Mucosa of gallbladder (tissue), 1 donor: ENCODE measurements around the gene LRP1-AS. TPM values are rescaled to one million over a fixed set of nuclear protein-coding genes. Genes with fewer than 3 reads are reported as not detected.

ENCODE experiments used
- DNase-seq: peaks from one replicate; pipeline ENCODE4 v3.0.0-alpha.2; 2020; ENCODE audit warnings: low spot score
- total RNA-seq: library from RNA; stranded (reverse); gene quantifications from one replicate; pipeline ENCODE4 v1.2.1, GENCODE V29; 2021
- donor health status: DM: no; HTN: no; CAD: no.

The LRP1-AS gene
- total RNA-seq, 1 donor from 2014 or later, result not detected

- DNase-seq, result no peak
These were observed 13.3 kb upstream of the LRP1-AS start for GRCh38 chr12:57160741-57161140.

GRCh38 chr12:57160040-57160439 lies 12.6 kb upstream of the LRP1-AS start:
- DNase-seq, result no peak

GRCh38 chr12:57159311-57159710 lies 11.9 kb upstream of the LRP1-AS start:
- no peak for DNase-seq

- no peak for DNase-seq
These were observed 11.2 kb upstream of the LRP1-AS start for GRCh38 chr12:57158665-57159064.

- DNase-seq, result no peak
These were observed 10.8 kb upstream of the LRP1-AS start for GRCh38 chr12:57158186-57158585.

- DNase-seq, result no peak
These were observed 10.3 kb upstream of the LRP1-AS start for GRCh38 chr12:57157588-57158173.

GRCh38 chr12:57156701-57157403 lies 9.4 kb upstream of the LRP1-AS start:
- no peak for DNase-seq

GRCh38 chr12:57154804-57155434 lies 7.5 kb upstream of the LRP1-AS start:
- DNase-seq, result no peak

GRCh38 chr12:57154076-57154475 lies 6.7 kb upstream of the LRP1-AS start:
- DNase-seq, result no peak

GRCh38 chr12:57153415-57153997 lies 6.1 kb upstream of the LRP1-AS start:
- no peak for DNase-seq

GRCh38 chr12:57152639-57153038 lies 5.2 kb upstream of the LRP1-AS start:
- DNase-seq, result peak; percentile 77

- DNase-seq, result peak; percentile 43
These were observed 4.6 kb upstream of the LRP1-AS start for GRCh38 chr12:57151741-57152630.

GRCh38 chr12:57150400-57151000 lies 3.1 kb upstream of the LRP1-AS start:
- no peak for DNase-seq

GRCh38 chr12:57149245-57149900 lies 2.0 kb upstream of the LRP1-AS start:
- DNase-seq, result peak; percentile 55

GRCh38 chr12:57148469-57149244 lies 1.2 kb upstream of the LRP1-AS start:
- DNase-seq, result peak; percentile 59

- no peak for DNase-seq
These were observed 1.3 kb downstream of the LRP1-AS start for GRCh38 chr12:57146092-57146491.

- no peak for DNase-seq
These were observed 1.9 kb downstream of the LRP1-AS start for GRCh38 chr12:57145460-57146059.

GRCh38 chr12:57143454-57143853 lies 4.0 kb downstream of the LRP1-AS start:
- no peak for DNase-seq

- DNase-seq, result no peak
These were observed 4.7 kb downstream of the LRP1-AS start for GRCh38 chr12:57142727-57143126.

GRCh38 chr12:57142121-57142520 lies 5.3 kb downstream of the LRP1-AS start:
- no peak for DNase-seq
